Hepatocyte (in vitro differentiated cells): ENCODE measurements around the gene DNAH3.

Experiments
- CTCF ChIP-seq: fragments of 200-600 bp; sonication (generic); IDR thresholded peaks from 2 replicates; pipeline ENCODE4 v1.5.1; 2016; ENCODE audit warnings: antibody characterized with exemption, mild to moderate bottlenecking; ENCODE audit not compliant: poor library complexity
- EZH2 ChIP-seq: fragments of 200-600 bp; sonication (generic); IDR thresholded peaks from 2 replicates; pipeline ENCODE4 v1.6.1; 2016; ENCODE audit warnings: antibody characterized with exemption, mild to moderate bottlenecking, borderline replicate concordance

DNA sequence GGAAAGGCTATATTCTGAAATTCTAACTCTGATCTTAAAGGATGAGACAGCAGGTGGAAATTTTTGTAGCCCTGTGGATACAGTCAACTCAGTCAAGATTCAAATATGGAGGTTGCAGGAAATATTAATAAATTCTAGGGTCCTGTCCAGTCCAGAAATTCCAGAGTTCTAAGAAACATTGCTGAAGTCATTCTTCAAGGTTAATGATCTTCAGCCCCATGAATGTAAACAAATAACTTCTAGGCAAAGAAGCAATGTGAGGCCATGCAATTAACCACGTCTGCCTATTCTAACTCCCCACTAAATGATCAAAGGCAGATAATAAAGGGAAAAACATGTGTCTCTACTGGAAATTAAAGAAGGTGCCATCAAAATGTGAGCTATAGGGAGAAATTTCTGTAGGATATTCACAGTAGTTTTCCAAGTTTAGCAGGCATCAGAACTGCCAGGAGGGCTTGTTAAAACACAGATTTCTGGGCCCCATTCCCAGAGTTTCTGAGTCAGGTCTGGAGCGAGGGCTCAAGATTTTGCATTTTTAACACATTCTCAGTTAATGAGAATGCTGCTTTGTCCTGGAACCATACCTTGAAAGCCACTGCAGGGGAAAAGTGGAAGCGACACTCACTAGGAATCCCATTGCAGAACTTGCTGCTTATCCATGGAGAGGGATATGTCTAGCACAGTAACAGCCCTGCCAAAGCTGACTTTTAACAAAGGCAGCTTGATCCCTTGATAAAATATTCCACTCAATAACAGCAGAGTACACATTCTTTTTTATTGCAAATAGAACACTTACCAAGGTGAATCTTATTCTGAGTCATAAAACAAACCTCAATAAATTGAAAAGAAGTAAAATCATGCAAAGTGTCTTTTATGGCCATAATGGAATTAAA, 61.8 kb downstream of the DNAH3 start:
- TF ChIP-seq CTCF (no peak), EZH2 (no peak)
